HG02970 (cell line): ENCODE results near the gene ENO2.

Experiments
- ATAC-seq: cut with Tn5 transposase; IDR thresholded peaks from one replicate; pipeline ENCODE4 v1.9.1; 2021; ENCODE audit warnings: mild to moderate bottlenecking, moderate library complexity, moderate number of reproducible peaks; ENCODE audit not compliant: unreplicated experiment, low FRiP score

Gene ENO2

DNA sequence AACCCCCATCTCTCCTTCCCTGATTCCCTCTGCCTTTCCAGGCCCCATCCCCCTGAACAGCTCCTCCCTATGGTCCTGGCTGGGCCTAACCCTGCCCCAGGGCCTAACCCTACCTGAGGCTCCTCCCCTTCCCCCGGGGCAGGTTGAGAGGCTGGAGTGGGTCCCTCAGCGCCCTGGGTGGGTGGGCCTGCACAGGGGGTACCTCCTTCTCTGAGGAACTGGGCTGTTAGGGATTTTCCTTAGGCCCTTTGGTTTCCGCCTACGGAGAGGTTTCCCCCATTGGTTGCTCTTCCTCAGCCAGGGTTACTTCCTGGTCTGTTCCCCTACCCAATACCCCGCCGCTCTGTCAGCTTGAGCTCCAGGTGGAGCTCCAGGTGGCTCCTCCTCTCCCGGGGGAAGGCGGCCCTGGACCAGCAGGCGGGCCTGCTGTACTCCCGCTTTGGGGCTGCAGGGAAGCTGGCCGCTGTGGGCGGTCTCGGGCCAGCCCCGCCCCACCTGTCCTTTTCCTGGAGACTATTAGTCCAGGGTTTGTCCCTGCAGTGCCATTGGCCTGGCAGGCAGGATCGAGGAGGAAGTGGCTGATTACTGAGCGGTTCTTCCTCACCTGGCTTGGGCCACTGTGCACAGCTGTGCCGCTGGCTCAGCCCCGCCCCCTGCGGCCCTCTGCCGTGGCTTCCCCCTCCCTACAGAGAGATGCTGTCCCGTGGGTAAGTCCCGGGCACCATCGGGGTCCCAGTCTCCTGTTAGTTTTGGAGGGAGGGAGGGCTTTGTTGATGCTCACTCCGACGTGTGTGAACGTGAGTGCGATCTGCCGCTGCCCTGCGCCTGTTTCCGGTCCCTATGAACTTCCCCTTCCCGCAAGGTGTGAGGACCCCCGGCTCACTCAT, 31.9 kb downstream of the ENO2 start:
- no peak for ATAC-seq

DNA sequence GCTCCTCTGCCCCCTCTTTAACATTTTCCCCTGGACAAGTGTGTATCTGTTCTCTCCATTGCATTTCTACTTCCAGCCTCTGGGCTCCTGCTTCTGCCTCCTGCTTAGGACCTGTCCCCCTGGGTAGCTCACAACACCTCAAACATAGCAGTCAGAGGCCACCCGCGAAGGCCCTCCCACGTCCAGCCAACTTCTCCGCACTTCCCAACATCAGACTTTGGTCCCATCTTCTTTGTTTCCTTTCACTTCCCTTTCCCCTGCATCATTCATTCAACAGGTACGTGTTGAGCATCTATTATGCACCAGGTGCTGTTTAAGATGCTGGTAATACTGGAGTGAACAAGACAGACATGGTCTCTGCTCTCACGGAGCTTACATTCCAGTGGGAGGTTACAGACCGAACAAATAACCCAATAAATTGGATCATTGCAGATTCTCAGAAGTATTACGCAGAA, 32.6 kb downstream of the ENO2 start:
- no peak for ATAC-seq

GRCh38 chr12:6947615-6948014, 33.2 kb downstream of the ENO2 start:
- ATAC-seq = no peak

GRCh38 chr12:6948873-6949594, 34.7 kb downstream of the ENO2 start:
- no peak for ATAC-seq

GRCh38 chr12:6950401-6950801, 36.0 kb downstream of the ENO2 start:
- ATAC-seq = no peak

DNA sequence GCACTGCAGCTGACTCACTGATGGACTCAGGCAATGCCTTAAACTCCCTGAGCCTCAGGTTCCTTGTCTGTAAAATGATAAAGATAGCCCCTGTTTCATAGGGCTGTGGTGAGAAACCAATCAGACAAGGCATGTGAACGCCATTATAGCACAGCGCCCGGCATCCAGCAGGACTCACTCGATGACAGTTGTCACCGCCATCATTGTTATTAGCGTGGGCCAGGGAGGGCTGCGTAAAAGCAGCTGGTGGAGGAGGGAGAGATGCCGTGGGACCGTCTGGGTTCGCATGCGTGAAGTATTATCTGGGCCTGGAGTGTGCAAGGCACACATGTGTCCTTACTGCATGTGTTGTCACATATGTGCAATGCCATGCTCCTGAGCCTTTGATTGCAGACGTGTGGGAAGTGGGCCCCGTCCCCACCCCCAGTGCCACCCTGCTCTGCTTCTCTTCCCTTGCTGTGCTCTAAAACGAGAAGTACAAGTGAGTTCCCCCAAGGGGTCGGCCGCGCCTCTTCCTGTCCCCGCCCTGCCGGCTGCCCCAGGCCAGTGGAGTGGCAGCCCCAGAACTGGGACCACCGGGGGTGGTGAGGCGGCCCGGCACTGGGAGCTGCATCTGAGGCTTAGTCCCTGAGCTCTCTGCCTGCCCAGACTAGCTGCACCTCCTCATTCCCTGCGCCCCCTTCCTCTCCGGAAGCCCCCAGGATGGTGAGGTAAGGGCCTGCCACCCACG, 36.6 kb downstream of the ENO2 start, which contains the start of gene PTPN6:
TSS of gene PTPN6 (plus strand) at position 546 of the 730 bp plus-strand sequence. CDS start at position 703, 157 bp downstream.
- ATAC-seq = no peak

- no peak for ATAC-seq
Observed at GRCh38 chr12:6951551-6952120, 37.3 kb downstream of the ENO2 start.

DNA sequence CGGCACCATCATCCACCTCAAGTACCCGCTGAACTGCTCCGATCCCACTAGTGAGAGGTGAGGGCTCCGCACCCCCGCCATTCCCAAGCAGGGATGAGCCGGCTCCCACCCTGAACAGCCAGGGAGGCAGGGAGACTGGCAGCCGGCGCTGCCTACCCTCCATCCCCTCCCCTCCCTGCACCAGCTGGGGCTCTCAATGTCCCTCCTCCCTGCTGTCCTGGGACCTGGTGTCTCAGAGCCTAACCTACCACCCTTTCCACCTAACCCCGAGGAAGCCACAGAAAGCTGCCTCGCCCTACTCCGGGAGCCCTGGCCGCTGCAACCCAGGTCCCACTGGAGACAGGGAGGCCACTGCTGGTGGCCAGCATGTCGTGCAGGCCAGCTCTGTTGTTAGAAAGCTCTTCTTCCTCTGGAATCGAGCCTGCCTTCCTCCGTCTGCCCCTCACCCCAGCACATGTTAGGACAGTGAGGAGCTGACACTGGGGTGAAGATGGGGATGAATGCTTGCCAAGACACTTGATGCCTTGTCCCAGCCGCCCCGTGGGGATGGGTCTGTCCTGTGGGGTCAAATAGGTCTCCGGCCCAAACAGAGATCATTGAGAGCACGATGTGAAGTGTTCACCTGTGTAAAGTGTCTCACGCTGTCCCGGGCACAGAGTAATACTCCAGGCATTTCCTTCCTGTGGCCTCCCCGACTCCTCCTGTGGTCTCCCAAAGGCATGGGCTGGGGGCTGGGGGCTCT, 37.9 kb downstream of the ENO2 start:
- no peak for ATAC-seq

GRCh38 chr12:6952863-6953441, 38.6 kb downstream of the ENO2 start:
- ATAC-seq = no peak

DNA sequence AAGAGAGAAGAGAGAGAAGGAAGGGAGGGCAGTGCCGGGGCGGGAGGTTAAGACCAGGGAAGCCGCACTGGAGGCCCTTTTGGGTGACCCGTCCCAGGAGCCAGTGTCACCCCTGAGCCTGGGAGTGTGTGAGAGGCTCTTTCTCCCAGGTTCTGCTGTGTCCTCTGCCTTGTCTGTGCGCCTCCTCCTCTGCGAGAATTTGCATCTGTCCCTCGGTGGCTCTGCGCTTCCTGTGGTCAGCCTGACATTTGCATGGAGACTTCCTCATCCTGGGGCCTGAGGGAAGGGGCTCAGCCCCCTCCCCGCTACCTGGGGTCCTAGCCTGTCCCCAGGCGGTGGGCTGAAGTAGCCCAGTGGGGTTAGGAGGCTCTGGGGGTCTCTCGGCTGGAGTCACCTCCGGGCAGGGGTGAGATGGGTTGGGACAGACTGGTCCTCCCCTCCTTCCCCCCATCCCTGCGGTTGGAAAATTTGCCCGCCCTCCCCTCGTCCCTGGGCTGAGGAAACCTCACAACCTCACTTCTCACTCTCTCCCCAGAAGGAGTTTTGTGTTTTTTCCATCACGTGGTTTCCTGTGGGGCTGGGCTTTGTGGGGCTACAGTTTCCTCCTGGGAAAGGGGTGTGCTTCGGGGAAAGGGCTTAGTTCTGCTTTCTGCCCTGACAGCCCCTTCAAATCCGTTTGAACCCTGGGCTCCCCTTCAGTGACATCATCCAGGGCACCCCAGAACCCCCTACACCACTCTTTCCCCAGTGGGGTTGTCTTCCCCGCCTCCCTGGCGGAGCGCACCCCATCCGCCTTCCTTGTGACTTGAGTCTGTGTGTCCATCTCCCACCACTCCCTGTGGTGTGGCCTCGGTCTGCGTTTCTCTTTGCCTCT, 39.3 kb downstream of the ENO2 start:
- ATAC-seq = peak; percentile 46

GRCh38 chr12:6954316-6955107, 40.1 kb downstream of the ENO2 start:
- ATAC-seq = no peak

- ATAC-seq = no peak
Observed at GRCh38 chr12:6955108-6956020, 41.0 kb downstream of the ENO2 start.

DNA sequence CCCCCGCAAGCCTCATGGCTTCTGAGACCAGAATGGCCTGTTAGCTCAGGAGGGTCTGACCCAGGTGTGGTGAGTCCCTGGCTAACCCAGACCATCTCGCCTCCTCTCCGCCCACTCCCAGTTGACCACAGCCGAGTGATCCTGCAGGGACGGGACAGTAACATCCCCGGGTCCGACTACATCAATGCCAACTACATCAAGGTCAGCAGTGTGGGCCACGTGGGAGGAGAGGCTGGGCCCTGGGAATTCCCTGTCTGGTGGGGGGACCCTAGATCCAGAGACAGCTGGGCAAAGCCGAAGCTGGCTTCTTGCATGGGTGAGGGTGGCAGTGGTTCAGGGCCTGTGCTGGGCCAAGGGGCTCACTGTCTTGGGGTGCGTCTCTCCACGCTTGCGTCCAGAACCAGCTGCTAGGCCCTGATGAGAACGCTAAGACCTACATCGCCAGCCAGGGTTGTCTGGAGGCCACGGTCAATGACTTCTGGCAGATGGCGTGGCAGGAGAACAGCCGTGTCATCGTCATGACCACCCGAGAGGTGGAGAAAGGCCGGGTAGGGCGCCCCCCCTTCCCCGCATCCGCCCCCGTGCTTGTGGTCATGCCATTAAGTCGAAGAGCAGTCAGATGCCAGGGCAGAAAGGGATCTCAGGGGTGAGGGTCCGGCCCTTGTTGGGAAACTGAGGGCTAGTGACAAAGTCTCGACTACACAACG, 41.8 kb downstream of the ENO2 start:
- no peak for ATAC-seq

- no peak for ATAC-seq
Observed at GRCh38 chr12:6957151-6957701, 42.8 kb downstream of the ENO2 start.

DNA sequence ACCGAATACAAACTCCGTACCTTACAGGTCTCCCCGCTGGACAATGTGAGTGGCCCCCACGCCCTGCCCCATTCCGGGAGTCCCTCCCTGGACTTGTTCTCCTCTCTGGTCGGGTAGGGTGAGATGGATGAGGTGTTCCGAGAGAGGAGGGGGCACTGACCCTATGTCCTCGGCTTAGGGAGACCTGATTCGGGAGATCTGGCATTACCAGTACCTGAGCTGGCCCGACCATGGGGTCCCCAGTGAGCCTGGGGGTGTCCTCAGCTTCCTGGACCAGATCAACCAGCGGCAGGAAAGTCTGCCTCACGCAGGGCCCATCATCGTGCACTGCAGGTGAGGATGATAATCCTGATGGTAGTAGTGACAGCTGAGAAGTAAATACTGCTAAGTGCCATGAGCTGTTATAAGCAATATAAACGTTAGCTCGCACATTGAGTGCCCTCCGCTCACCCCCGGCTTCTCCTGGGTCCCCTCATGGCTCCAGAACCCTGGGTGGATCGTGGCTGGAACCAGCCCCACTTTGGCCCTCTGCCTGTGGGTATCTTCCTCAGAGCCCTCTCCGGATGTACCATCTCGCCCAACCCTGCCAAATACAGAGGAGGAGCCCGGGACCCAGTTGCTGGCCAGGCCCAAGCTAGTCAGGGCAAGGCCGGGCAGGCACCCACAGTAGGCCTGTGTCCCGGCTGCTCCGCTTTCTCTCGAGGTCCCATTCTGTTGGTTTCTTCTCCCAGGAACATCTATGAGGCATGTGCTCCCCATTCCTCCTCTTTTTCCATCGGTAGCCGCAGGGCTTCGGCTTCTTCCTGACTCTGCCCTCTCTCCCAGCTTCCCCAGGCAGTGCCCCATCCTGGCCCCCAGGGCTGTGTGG, 43.6 kb downstream of the ENO2 start:
- ATAC-seq = no peak
